Activated T-cell treated with anti-CD3 and anti-CD28 coated beads, Interleukin-2, amount 50 U/mL, for 72 hours (primary cell): ENCODE measurements around the gene RTP5. TPM values are rescaled to one million over a fixed set of nuclear protein-coding genes. Genes with fewer than 3 reads are reported as not detected.
"Not testable (repeated sequence)": the region's sequence is repeated elsewhere in the genome, so short reads cannot be mapped to it uniquely, and the experiment has no call there.

Source experiments
- ATAC-seq, 2 donors: fragments of 150-1000 bp; cut with Tn5 transposase; replicated peaks in 1 of 2; 2 replicates each; pipeline ENCODE4 v1.10.0; 2021; ENCODE audit warnings: moderate library complexity in 2 of 2, mild to moderate bottlenecking in 1 of 2
- DNase-seq, 2 donors: peaks; one replicate each; pipeline ENCODE4 v3.0.0; 2021 to 2022; ENCODE audit warnings: mixed read lengths in 1 of 2
- H3K27ac Mint-ChIP-seq: one replicate; pipeline ENCODE4 v1.8.0; 2022; ENCODE audit warnings: mild to moderate bottlenecking, moderate library complexity, mixed read lengths
- H3K27me3 Mint-ChIP-seq: one replicate; pipeline ENCODE4 v1.8.0; 2022; ENCODE audit warnings: low read depth, mixed read lengths
- H3K36me3 Mint-ChIP-seq, 2 donors: one replicate each; pipeline ENCODE4 v1.8.0; 2022; ENCODE audit warnings: mixed read lengths in 2 of 2, mild to moderate bottlenecking in 1 of 2; ENCODE audit not compliant: insufficient read depth in 2 of 2
- H3K4me1 Mint-ChIP-seq: one replicate; pipeline ENCODE4 v1.8.0; 2022; ENCODE audit warnings: low read depth, mixed read lengths
- H3K4me3 Mint-ChIP-seq, 2 donors: one replicate each; pipeline ENCODE4 v1.8.0; 2022; ENCODE audit warnings: mild to moderate bottlenecking in 2 of 2, mixed read lengths in 2 of 2, moderate library complexity in 2 of 2
- H3K9me3 Mint-ChIP-seq, 2 donors: one replicate each; pipeline ENCODE4 v1.8.0; 2022; ENCODE audit warnings: mixed read lengths in 2 of 2
- total RNA-seq, 2 donors: library from RNA; stranded (reverse); gene quantifications; one replicate each; pipeline ENCODE4 v1.2.3, GENCODE V29; 2022

The RTP5 gene
- total RNA-seq, 2 donors from 2014 or later, result 0.12 to 0.56 TPM

- peaks cover 17% of the 10 kb centered on the region for H3K4me1 Mint-ChIP-seq
- DNase-seq, H3K4me3 Mint-ChIP-seq, H3K27ac Mint-ChIP-seq, H3K9me3 Mint-ChIP-seq, H3K36me3 Mint-ChIP-seq, ATAC-seq, H3K27me3 Mint-ChIP-seq: not testable (repeated sequence)
Observed at GRCh38 chr2:241921631-241922030, 52.1 kb downstream of the RTP5 start.

GRCh38 chr2:241922411-241922810, 52.9 kb downstream of the RTP5 start:
- Mint-ChIP-seq H3K27ac (no peak overlapping the region), H3K4me1 (peaks cover 20% of the 10 kb centered on the region), H3K27me3 (no peaks in the 10 kb centered on the region), H3K9me3 (peaks cover 0 to 1% of the 10 kb centered on the region in 2 donors), H3K36me3 (peaks cover 0 to 1% of the 10 kb centered on the region in 2 donors), H3K4me3 (no peak overlapping the region)
- DNase-seq, result no peak
- no peak for ATAC-seq

GRCh38 chr2:241922816-241923601, 53.5 kb downstream of the RTP5 start:
- not testable (repeated sequence) for H3K27me3 Mint-ChIP-seq, H3K9me3 Mint-ChIP-seq, H3K4me3 Mint-ChIP-seq, H3K27ac Mint-ChIP-seq, DNase-seq, H3K36me3 Mint-ChIP-seq, ATAC-seq
- H3K4me1 Mint-ChIP-seq, result peaks cover 20% of the 10 kb centered on the region

Other genes starting within 250 kb of the RTP5 start
- 10 to 100 TPM; 41.8 to 50.9 TPM for gene THAP4, start 232.6 kb upstream of the RTP5 start, total RNA-seq
- gene ATG4B, start 232.0 kb upstream of the RTP5 start, total RNA-seq, result 100 to 1,000 TPM in 1 of 2 donors, 10 to 100 TPM in 1; 97.9 to 109 TPM
- gene DTYMK, start 182.9 kb upstream of the RTP5 start, total RNA-seq, result 10 to 100 TPM; 64.6 to 97.5 TPM
- gene ING5, start 167.7 kb upstream of the RTP5 start, total RNA-seq, result 10 to 100 TPM; 39.9 to 42.6 TPM
- 10 to 100 TPM; 24.0 to 25.8 TPM for gene D2HGDH, start 135.1 kb upstream of the RTP5 start, total RNA-seq
- under 1 TPM; 0.53 to 0.82 TPM for gene GAL3ST2, start 92.9 kb upstream of the RTP5 start, total RNA-seq
- 1 to 10 TPM in 1 of 2 donors, under 1 TPM in 1; 0.37 to 1.4 TPM for gene NEU4, start 60.5 kb upstream of the RTP5 start, total RNA-seq
- gene PDCD1, start 10.8 kb upstream of the RTP5 start, total RNA-seq, result 10 to 100 TPM; 15.7 to 23.0 TPM